Measurements from ENCODE around the gene CTBP2. TPM values are rescaled to one million over a fixed set of nuclear protein-coding genes. Genes with fewer than 3 reads are reported as not detected.

CTBP2 gene
- total RNA-seq, 1 donor from 2014 or later: 94.5 TPM

GRCh38 chr10:125125951-125126735, 34.2 kb downstream of the CTBP2 start:
- no peak for DNase-seq (ENCODE audit: low spot score)

GRCh38 chr10:125124907-125125306, 35.5 kb downstream of the CTBP2 start:
- no peak for DNase-seq (ENCODE audit: low spot score)

- DNase-seq (ENCODE audit: low spot score): no peak
Observed at GRCh38 chr10:125124115-125124487, 36.3 kb downstream of the CTBP2 start.

- peak; percentile 85 for DNase-seq (ENCODE audit: low spot score)
Observed at GRCh38 chr10:125123476-125124114, 36.8 kb downstream of the CTBP2 start.

- DNase-seq (ENCODE audit: low spot score): no peak
Observed at GRCh38 chr10:125122566-125122965, 37.8 kb downstream of the CTBP2 start.

- no peak for DNase-seq (ENCODE audit: low spot score)
Observed at GRCh38 chr10:125121003-125121402, 39.4 kb downstream of the CTBP2 start.

- no peak for DNase-seq (ENCODE audit: low spot score)
Observed at GRCh38 chr10:125120053-125120710, 40.2 kb downstream of the CTBP2 start.

- no peak for DNase-seq (ENCODE audit: low spot score)
Observed at GRCh38 chr10:125118701-125119100, 41.7 kb downstream of the CTBP2 start.

GRCh38 chr10:125118011-125118611, 42.3 kb downstream of the CTBP2 start:
- no peak for DNase-seq (ENCODE audit: low spot score)

GRCh38 chr10:125116652-125117310, 43.6 kb downstream of the CTBP2 start:
- DNase-seq (ENCODE audit: low spot score): no peak

- DNase-seq (ENCODE audit: low spot score): no peak
Observed at GRCh38 chr10:125116041-125116649, 44.2 kb downstream of the CTBP2 start.

GRCh38 chr10:125115409-125115808, 45.0 kb downstream of the CTBP2 start:
- DNase-seq (ENCODE audit: low spot score): no peak

GRCh38 chr10:125114761-125115391, 45.5 kb downstream of the CTBP2 start:
- DNase-seq (ENCODE audit: low spot score): no peak

- DNase-seq (ENCODE audit: low spot score): no peak
Observed at GRCh38 chr10:125113691-125114371, 46.5 kb downstream of the CTBP2 start.

- DNase-seq (ENCODE audit: low spot score): no peak
Observed at GRCh38 chr10:125112697-125113494, 47.5 kb downstream of the CTBP2 start.

GRCh38 chr10:125111118-125111727, 49.1 kb downstream of the CTBP2 start:
- no peak for DNase-seq (ENCODE audit: low spot score)

- DNase-seq (ENCODE audit: low spot score): no peak
Observed at GRCh38 chr10:125107965-125108580, 52.3 kb downstream of the CTBP2 start.

GRCh38 chr10:125107166-125107949, 53.0 kb downstream of the CTBP2 start:
- DNase-seq (ENCODE audit: low spot score): no peak
